Activated naive CD4-positive, alpha-beta T cell treated with anti-CD3 and anti-CD28 coated beads for 36 hours (primary cell): ENCODE results near the gene IGSF1. TPM values are rescaled to one million over a fixed set of nuclear protein-coding genes. Genes with fewer than 3 reads are reported as not detected.

ENCODE experiments used
- total RNA-seq, 2 experiments: library from RNA; stranded (reverse); gene quantifications; one replicate each; pipeline ENCODE4 v1.2.3, GENCODE V29; 2021

IGSF1 gene
- total RNA-seq, 2 experiments from 2014 or later: not detected

Other genes with a start within 250 kb of the IGSF1 start
- not detected for gene ARHGAP36, start 231.0 kb downstream of the IGSF1 start, total RNA-seq